SH-SY5Y (cell line): ENCODE data around the gene KLHL18.

Source experiments
- GATA2 ChIP-seq: IDR thresholded peaks from 2 replicates; pipeline ENCODE4 v1.6.1; 2011; ENCODE audit warnings: mild to moderate bottlenecking, low read depth, low read length
- GATA3 ChIP-seq: IDR thresholded peaks from 2 replicates; pipeline ENCODE4 v1.6.1; 2011; ENCODE audit warnings: low read depth, mild to moderate bottlenecking, low read length, moderate library complexity

- TF ChIP-seq GATA2 (no peak), GATA3 (no peak)
These were observed 15.3 kb upstream of the KLHL18 start for GRCh38 chr3:47267490-47267824.
